GM12872 (cell line): ENCODE results near the gene CFAP107.

ENCODE experiments used
- CTCF ChIP-seq: IDR thresholded peaks from 3 replicates; pipeline ENCODE4 v1.5.1; 2011; ENCODE audit warnings: low read depth, mild to moderate bottlenecking, low read length, moderate library complexity; ENCODE audit not compliant: insufficient read depth

CFAP107 gene

GRCh38 chr1:12761781-12762180 lies 15.8 kb downstream of the CFAP107 start:
- no peak for TF ChIP-seq CTCF

- no peak for TF ChIP-seq CTCF
These were observed 16.8 kb downstream of the CFAP107 start for GRCh38 chr1:12762766-12763165.

GRCh38 chr1:12763479-12763878 lies 17.5 kb downstream of the CFAP107 start:
- TF ChIP-seq CTCF, result no peak

DNA sequence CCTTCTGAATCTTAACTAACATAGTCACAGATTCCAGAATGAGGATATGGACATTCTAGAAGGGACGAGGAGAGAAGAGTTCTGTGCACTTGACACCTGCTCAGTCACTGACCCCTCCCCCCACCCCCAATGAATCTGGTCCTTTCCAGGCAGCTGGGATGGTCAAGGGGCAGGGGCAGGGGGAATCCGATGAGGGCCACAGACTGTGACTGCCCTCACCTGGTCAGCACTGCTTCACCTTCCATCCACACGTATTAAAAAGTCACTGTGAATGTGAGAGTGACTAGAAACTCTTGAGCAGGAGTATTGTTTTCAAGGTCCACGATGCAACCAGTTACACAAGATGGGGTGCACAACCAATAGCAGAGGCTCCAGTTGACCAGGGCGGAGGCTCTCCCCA lies 18.0 kb downstream of the CFAP107 start:
- no peak for TF ChIP-seq CTCF

- no peak for TF ChIP-seq CTCF
These were observed 23.0 kb downstream of the CFAP107 start for GRCh38 chr1:12769031-12769430.

GRCh38 chr1:12769976-12770505 lies 24.0 kb downstream of the CFAP107 start:
- no peak for TF ChIP-seq CTCF

GRCh38 chr1:12770620-12771019 lies 24.6 kb downstream of the CFAP107 start:
- no peak for TF ChIP-seq CTCF

DNA sequence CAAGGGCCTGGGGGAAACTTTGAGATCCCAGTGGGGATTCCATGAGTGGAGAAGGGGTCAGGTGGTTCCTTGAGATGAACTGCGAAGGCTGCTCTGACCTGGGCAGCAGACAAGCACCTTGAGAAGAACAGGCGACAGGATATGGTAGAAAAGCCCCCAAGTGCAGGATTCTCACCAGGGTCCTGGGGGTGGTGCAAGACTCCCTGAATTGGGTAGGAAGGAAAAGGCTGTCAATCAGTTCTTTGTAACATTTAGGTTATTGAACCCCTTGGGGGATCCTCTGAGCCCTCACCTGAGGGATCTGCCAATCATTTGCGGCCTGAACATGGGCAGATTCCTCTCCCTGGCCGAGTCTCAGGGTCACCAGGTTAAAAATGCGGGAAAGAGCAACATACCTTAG lies 25.2 kb downstream of the CFAP107 start:
- no peak for TF ChIP-seq CTCF
